Activated naive CD8-positive, alpha-beta T cell (primary cell): ENCODE results near the gene SLC6A2.

Source experiments
- H3K27ac Mint-ChIP-seq: one replicate; pipeline ENCODE4 v1.8.0; 2021; ENCODE audit warnings: mixed read lengths
- H3K27me3 Mint-ChIP-seq: one replicate; pipeline ENCODE4 v1.8.0; 2021; ENCODE audit warnings: mixed read lengths
- H3K36me3 Mint-ChIP-seq: one replicate; pipeline ENCODE4 v1.8.0; 2021; ENCODE audit warnings: mixed read lengths
- H3K4me1 Mint-ChIP-seq: one replicate; pipeline ENCODE4 v1.8.0; 2021; ENCODE audit warnings: low read depth, mixed read lengths
- H3K4me3 Mint-ChIP-seq: one replicate; pipeline ENCODE4 v1.8.0; 2021; ENCODE audit warnings: mild to moderate bottlenecking, mixed read lengths
- H3K9me3 Mint-ChIP-seq: one replicate; pipeline ENCODE4 v1.8.0; 2021; ENCODE audit warnings: low read depth, mixed read lengths

Gene SLC6A2

DNA sequence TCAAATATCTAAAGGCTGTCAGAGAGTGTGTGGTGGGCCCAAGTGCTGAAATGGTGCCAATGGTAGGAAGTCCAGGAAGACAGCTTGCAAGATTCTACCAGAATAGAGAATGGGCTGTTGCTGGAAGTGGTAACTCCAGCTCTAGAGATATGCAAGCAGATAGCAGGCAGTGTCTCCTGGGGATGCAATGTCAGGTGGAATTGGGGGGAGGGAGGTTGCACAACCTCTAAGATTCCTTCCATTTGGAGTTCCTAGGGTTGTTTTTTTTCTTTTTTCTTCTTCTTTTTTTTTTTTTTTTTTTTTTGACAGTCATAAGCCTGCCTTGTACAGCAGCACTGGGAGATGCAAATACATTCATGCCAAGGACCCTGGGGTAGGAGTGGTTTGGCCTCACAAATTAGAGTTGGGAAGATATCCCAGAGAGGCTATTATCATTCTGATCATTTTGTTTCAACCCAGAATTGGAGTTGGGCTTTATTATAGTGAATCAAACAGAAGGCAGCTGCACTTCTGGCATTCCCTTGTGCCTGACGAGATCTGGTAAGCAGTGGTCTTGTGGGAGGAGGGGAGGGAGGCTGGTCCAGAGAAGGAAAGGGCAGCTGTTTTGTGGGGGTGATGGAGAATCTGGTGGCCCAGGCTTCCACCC is 51.1 kb downstream of the SLC6A2 start:
- Mint-ChIP-seq H3K4me1 (no peaks in the 10 kb centered on the region), H3K4me3 (no peak overlapping the region), H3K27me3 (peaks cover 4% of the 10 kb centered on the region), H3K36me3 (no peaks in the 10 kb centered on the region), H3K27ac (no peak overlapping the region), H3K9me3 (no peaks in the 10 kb centered on the region)

DNA sequence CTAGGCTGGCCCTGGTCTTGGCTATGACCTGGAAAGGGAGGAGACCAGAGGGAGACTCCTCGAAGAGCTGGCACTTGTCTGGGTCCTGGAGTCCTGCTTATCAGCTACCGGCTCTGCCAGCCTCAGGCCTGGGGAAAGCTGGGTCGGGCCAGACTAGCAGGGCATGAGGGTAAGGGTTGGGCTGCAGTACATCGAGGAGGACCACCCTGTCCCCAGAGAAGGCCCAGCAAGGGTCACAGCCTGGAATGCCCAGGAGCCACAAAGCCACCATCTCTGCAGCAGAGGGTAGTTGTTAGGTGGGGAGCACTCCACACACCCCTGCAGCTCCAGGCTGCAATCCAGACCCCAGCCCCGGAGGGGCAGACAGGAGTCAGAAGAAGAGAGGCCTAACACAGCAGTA is 54.0 kb downstream of the SLC6A2 start:
- Mint-ChIP-seq H3K27ac (no peak overlapping the region), H3K4me1 (no peaks in the 10 kb centered on the region), H3K27me3 (peaks cover 8% of the 10 kb centered on the region), H3K9me3 (no peaks in the 10 kb centered on the region), H3K36me3 (no peaks in the 10 kb centered on the region), H3K4me3 (no peak overlapping the region)

DNA sequence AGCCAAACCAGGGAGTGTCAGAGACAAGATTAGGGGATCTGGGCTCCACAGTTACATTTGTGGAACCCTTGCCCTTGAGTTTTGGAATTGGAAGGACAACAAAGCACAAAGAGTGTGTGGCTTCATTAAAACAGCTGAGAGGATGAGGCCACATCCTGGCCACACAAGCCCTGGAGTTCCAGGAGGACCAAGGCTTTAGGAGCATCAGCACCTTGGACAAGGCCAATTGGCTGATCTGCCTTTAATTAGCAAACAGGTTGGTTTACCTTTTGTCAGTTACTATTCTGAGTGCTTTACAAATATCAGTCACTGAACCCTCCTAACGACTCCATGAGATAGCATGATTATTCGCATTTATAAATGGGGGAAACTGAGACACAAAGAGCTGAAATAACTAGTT is 54.7 kb downstream of the SLC6A2 start:
- Mint-ChIP-seq H3K36me3 (no peaks in the 10 kb centered on the region), H3K27ac (no peak overlapping the region), H3K4me1 (no peaks in the 10 kb centered on the region), H3K4me3 (no peak overlapping the region), H3K9me3 (no peaks in the 10 kb centered on the region), H3K27me3 (peaks cover 8% of the 10 kb centered on the region)

DNA sequence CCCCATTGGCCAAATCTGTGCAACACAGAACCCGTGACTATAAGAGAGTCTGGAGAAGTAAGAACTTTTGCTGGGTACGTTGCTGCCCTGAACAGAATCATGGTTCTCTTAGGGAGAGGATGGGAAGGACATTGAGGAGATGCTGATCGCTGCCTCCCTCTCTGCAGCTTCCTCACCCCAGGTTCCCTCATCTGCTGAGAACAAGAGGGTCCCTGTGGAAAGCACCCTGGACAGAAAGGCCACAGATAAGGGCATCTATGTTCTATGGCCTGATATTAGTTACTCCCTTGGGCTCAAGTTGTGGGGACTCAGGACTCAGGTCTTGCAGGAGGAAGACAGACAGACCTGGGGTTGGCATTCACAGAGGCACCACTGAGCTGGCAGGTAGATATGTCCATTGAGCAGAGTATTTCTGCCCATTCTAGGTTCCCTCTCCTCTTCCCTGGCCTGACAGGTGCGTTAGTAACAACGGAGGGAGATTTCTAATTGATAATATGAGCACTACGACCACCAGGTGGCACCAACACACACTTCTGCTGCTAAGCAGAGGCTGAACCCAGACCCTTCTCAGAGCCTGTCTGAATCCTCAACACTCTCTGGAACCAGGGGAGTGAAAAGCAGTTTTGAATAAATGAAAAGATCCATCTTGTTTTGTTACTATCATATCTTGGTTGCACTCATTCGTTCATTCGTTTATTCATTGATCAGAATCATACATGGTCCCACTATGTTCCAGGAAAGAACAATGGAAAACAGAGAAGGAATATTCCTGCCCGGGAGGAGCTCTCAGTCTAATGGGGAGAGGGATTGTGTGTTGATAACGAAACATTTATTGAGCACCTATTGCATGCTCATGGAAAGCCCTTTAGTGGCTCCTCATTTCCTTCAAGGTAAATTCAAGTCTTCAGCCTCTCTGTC is 56.4 kb downstream of the SLC6A2 start:
- Mint-ChIP-seq H3K36me3 (no peaks in the 10 kb centered on the region), H3K9me3 (no peaks in the 10 kb centered on the region), H3K4me1 (no peaks in the 10 kb centered on the region)

DNA sequence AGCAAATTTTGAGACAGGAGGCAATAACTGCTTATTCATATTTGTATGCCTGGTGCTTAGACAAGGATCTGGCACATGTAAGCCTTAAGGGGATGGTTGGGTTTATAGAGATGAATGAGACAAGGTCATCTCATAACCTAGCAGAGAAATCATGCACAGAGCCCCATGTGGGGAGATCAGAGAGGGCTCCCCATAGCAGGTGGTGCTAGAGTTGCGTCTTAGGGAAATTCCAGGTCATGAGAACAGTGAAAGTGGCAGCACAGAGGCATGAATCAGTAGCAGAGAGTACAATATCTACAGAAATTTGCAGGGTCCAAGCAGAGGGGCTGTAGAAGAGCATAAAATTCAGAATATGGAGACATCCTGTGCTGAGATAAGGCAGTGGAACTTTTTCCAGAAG is 57.3 kb downstream of the SLC6A2 start:
- Mint-ChIP-seq H3K9me3 (no peaks in the 10 kb centered on the region), H3K36me3 (no peaks in the 10 kb centered on the region), H3K4me3 (no peak overlapping the region), H3K27ac (no peak overlapping the region), H3K4me1 (no peaks in the 10 kb centered on the region), H3K27me3 (peaks cover 13% of the 10 kb centered on the region)

More for the DNA sequence above, 56.4 kb downstream of the SLC6A2 start:
- H3K27ac Mint-ChIP-seq = no peak overlapping the region
- H3K4me3 Mint-ChIP-seq = no peak overlapping the region
- peaks cover 11% of the 10 kb centered on the region for H3K27me3 Mint-ChIP-seq

DNA sequence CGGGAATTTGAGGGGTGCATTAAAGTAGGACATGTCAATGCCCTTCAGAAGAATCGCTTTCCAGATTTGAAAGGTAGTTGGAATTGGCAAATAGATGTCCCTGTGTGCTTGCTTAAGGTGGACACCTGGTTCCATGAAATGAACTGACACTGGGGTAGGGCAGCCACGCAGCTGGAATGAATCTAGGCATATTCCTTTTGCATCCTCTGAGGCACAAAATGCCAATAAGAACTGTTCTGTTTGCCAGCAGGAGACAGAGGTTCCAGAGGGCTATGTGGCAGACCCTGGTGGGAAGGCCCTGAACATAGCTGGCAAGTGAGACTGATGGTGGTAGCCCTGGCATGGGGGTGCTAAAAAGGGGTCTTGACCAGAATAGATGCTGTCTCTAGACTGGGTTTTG is 61.5 kb downstream of the SLC6A2 start:
- H3K4me3 Mint-ChIP-seq = no peak overlapping the region
- H3K27ac Mint-ChIP-seq = no peak overlapping the region
- no peaks in the 10 kb centered on the region for H3K4me1 Mint-ChIP-seq
- no peaks in the 10 kb centered on the region for H3K9me3 Mint-ChIP-seq
- no peaks in the 10 kb centered on the region for H3K36me3 Mint-ChIP-seq
- peaks cover 16% of the 10 kb centered on the region for H3K27me3 Mint-ChIP-seq

DNA sequence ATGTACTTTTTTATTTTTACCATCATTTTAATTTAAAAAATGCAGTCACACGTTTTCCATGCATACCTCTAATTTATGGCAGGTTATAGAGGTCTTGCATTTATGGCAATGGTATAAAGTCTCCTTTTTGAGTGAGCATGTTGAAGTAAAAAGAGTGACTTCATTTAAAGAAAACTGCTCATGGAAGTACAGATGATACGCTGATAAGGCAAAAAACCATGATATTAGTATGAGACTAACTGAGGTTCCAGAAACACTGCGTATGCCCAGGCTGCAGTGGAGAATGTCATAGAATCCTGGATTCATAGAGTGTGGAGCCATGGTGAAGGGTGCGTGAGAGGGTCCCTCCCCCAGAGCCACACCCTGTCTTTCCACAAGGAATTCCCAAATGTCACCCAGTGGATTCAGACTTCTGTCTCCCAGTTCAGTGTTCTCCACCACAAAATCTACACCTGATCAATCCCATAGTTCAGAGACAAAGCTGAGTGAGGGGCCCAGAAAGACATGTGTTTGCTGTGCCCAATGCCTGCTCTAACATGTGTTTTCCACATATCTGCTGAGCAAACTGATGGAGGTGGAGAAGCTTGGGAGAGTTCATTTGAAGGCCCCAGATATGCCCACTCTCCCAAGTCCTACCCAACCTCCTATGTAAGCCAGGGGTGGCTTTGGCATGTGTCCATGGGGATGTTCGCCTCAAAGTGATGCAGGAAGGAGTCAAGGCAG is 69.4 kb downstream of the SLC6A2 start:
- Mint-ChIP-seq H3K27me3 (peaks cover 6% of the 10 kb centered on the region), H3K4me3 (no peak overlapping the region), H3K9me3 (no peaks in the 10 kb centered on the region), H3K36me3 (no peaks in the 10 kb centered on the region), H3K4me1 (no peaks in the 10 kb centered on the region), H3K27ac (no peak overlapping the region)

DNA sequence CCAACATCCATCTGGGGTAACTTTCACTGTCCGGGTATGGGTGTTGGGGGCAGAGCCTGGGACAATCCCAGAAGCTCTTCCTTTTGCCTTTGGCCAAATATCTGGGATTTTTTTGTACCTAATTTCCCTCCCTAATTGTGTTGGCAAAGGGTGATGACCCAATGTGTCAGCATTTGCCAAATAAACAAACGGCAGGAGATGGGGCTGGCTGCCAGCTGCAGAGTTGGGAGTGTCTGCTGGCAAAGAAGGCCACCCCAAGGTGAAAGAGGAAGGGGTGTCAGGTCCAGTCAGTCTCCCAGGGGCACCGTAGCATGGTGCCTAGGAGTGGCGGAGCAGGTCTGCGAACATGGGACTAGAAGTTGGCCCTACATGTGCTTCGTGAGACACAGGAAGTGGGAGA is 73.0 kb downstream of the SLC6A2 start:
- H3K4me3 Mint-ChIP-seq = no peak overlapping the region
- peaks cover 4% of the 10 kb centered on the region for H3K27me3 Mint-ChIP-seq
- no peaks in the 10 kb centered on the region for H3K36me3 Mint-ChIP-seq
- H3K9me3 Mint-ChIP-seq = no peaks in the 10 kb centered on the region
- H3K27ac Mint-ChIP-seq = no peak overlapping the region
- no peaks in the 10 kb centered on the region for H3K4me1 Mint-ChIP-seq

DNA sequence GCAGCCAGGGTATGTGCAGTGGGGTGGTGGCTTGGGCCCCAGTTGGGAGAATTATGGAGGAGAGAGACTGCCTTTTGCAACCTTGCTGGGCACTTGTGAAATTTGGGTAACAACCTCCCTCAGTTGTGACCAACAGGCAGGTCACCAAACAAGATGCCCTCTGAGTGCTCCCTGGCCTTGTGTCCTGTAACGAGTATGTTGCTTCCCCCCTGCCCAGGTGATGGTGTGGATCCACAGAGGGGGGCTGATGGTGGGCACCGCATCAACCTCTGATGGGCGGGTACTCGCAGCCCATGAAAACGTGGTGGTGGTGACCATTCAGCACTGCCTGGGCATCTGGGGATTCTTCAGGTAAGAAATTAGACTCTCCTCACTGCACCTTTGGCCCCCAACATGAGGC is 74.3 kb downstream of the SLC6A2 start:
- peaks cover 2% of the 10 kb centered on the region for H3K27me3 Mint-ChIP-seq
- no peaks in the 10 kb centered on the region for H3K4me1 Mint-ChIP-seq
- no peak overlapping the region for H3K4me3 Mint-ChIP-seq
- no peaks in the 10 kb centered on the region for H3K9me3 Mint-ChIP-seq
- H3K36me3 Mint-ChIP-seq = no peaks in the 10 kb centered on the region
- H3K27ac Mint-ChIP-seq = no peak overlapping the region

DNA sequence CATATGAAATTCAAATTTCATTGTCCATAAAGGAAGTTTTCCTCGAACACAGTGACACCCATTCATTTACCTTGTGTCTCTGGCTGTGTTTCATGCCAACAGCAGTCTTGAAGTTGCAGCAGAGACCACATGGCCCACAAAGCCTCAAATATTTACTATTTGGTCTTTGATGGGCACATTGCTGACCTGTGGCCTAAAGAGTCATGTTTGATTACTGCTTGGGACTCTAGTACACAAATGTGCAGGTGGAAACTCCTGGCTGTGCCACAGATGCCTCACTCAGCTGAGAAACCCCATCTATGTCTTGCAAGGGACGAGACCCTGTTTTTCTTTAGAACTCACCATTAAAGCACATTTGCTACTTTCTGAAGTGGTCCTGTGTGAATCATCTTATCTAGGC is 76.7 kb downstream of the SLC6A2 start:
- Mint-ChIP-seq H3K27ac (no peak overlapping the region), H3K4me1 (no peaks in the 10 kb centered on the region), H3K36me3 (no peaks in the 10 kb centered on the region), H3K9me3 (no peaks in the 10 kb centered on the region), H3K27me3 (peaks cover 3% of the 10 kb centered on the region), H3K4me3 (no peak overlapping the region)

DNA sequence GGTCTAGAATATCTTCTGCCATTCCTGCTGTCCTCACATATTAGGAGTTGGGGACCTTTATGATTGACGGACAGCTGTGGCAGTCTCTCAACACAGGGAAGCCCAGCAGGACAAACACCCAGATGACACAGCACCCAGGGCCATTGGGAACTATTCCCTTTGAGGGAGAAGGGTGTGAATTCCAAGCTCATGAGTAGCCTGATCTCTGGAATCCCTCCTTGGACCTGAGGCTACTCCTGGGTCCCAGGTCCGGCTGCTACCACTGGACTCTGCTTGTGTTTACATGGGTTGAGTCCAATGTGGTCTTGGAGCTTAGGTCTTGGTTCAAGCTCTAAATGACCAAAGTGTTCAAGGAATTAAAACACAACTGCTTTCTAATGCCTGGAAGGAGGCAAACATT is 78.9 kb downstream of the SLC6A2 start:
- H3K27me3 Mint-ChIP-seq = peaks cover 14% of the 10 kb centered on the region
- H3K27ac Mint-ChIP-seq = no peak overlapping the region

DNA sequence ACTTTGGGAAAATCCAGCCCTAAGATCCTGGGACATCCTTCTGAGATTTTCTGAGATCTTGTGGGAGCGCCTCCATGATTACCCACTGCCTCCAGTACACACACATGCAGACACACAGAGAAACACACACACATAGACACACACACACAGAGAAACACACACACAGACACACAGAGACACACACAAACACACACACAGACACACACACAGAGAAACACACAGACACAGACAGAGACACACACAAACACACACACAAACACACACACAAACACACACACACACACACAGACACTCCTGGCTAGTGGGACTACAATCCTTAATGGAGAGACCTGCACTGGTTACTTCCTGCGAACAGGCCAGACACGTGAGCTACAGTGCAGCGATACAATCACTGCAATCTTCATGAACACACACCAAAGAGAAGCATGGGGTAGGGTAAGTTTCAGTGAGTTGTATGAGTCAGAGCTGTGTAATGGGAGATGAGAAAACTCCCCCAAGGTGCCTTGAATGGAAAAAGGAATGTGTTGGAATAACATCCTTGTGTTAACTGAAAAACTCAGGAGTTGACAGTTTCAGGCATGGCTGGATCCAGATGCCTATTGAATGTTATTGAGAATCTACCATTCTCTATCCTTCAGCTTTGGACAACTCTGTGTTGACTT is 79.5 kb downstream of the SLC6A2 start:
- no peak overlapping the region for H3K27ac Mint-ChIP-seq
- no peaks in the 10 kb centered on the region for H3K4me1 Mint-ChIP-seq
- H3K9me3 Mint-ChIP-seq = no peaks in the 10 kb centered on the region
- H3K27me3 Mint-ChIP-seq = peaks cover 14% of the 10 kb centered on the region
- H3K4me3 Mint-ChIP-seq = no peak overlapping the region
- H3K36me3 Mint-ChIP-seq = no peaks in the 10 kb centered on the region

More for the DNA sequence above, 78.9 kb downstream of the SLC6A2 start:
- H3K9me3 Mint-ChIP-seq = no peaks in the 10 kb centered on the region
- H3K36me3 Mint-ChIP-seq = no peaks in the 10 kb centered on the region
- no peak overlapping the region for H3K4me3 Mint-ChIP-seq
- H3K4me1 Mint-ChIP-seq = no peaks in the 10 kb centered on the region

DNA sequence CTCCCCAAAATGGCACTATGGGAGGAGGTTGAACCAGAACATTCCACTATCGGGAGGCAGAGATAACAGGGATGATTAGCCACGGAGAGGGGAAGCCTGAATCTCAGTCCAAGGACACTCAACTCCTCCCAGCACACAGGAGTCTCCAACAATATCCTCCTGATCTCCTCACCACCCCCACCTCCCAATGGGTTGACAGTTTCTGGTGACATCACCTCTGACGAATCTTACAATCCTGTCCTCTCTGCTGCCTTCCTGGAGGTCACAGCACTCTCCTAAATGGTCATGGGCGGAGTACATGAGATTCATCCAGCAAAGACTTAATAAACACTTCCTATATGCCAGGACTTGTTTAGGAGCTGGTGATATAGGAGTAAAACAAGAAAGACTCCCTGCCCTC is 80.9 kb downstream of the SLC6A2 start:
- H3K4me1 Mint-ChIP-seq = no peaks in the 10 kb centered on the region
- H3K4me3 Mint-ChIP-seq = no peak overlapping the region
- H3K27me3 Mint-ChIP-seq = peaks cover 14% of the 10 kb centered on the region
- H3K9me3 Mint-ChIP-seq = no peaks in the 10 kb centered on the region
- no peak overlapping the region for H3K27ac Mint-ChIP-seq
- no peaks in the 10 kb centered on the region for H3K36me3 Mint-ChIP-seq

DNA sequence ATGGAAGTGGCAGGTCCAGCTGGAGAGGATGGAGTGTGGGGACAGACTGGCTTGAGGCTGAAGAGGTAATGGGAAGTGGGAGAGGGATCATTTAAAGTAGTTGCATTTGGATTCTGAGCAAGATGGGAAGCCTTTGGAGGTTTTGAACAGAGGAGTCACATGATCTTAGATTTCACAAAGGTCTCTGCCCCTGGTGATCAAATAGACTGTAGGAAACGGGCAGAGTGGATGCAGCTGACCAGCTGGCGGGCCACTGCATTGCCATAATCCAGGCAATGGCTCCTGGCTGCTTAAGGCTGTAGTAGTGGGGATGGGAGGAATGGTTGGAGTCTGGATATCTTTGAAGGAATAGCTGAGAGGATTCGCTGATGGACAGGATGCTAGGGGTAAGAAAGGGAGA is 81.5 kb downstream of the SLC6A2 start:
- H3K4me3 Mint-ChIP-seq = no peak overlapping the region
- H3K36me3 Mint-ChIP-seq = no peaks in the 10 kb centered on the region
- H3K27me3 Mint-ChIP-seq = peaks cover 14% of the 10 kb centered on the region
- no peaks in the 10 kb centered on the region for H3K4me1 Mint-ChIP-seq
- H3K27ac Mint-ChIP-seq = no peak overlapping the region
- no peaks in the 10 kb centered on the region for H3K9me3 Mint-ChIP-seq

DNA sequence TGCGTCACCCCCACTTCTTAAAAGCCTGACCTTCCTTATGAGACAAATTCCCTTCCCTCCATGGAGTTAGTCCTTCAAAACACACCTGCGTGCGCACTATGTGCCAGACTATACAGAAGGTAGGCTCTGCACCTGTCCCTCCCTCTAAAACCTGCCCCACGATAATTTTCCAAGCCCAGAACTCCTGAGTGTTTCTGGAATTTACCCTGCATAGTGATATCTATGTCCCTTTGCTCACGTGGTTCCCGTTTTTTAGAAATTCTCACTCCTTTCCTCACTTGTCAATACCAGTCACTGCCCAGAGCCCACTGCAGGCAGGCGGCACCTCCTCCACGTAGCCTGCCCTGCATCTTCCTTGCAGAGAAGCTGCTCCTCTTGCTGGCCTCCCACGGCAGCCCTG is 82.2 kb downstream of the SLC6A2 start:
- H3K4me1 Mint-ChIP-seq = no peaks in the 10 kb centered on the region
- no peak overlapping the region for H3K27ac Mint-ChIP-seq
- H3K4me3 Mint-ChIP-seq = no peak overlapping the region
- H3K36me3 Mint-ChIP-seq = no peaks in the 10 kb centered on the region
- H3K9me3 Mint-ChIP-seq = no peaks in the 10 kb centered on the region
- H3K27me3 Mint-ChIP-seq = peaks cover 14% of the 10 kb centered on the region
